ENCODE results near the gene WSB2.

The WSB2 gene

DNA sequence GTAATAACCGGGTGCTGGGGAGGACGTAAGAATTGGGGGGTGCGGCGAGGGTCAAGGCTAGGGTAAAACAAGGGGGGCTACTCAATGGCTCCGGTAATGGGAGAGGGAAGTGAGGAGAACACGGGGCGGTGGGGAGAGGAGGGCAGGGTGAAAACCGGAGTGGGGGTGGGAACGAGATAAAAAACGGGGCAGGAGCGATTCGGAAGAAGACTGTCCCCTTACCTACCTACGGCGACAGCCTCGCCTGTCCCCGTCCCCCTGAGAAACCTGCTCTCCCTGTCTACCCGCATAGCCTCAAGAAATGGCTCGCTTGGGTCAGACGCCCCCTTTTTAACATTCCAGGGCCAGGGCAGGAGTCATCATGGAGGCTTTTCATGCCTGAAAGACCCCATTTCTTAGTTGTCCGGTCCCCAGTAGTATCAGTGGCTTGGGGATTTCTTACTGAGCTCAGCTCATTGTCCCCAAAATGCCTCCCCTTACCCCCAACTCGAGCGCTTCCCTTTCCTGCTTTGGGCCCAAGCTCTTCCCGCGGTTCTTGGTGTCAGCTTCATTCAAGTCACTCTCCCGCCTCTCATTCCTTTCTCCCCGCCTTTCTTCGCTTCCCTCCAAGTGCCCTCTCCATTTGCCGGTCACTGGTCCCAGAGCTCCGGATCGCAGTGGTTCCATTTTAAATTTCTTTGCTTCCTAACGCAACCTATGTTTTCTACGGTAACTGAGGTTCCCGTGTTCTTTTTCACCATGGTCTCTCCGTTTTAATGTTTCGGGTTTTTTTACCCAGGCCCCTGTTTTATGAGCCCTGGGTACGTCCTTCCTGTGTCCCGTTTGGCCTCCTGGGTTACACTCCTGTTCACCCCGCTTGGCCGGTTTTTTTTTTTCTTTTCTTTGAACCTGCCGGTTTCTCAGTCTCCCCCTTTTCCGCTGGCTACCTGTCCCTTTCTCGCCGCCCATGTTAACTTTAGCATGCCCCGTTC lies 1.2 kb upstream of the WSB2 start:
- DNase-seq, result peak; percentile 86

DNA sequence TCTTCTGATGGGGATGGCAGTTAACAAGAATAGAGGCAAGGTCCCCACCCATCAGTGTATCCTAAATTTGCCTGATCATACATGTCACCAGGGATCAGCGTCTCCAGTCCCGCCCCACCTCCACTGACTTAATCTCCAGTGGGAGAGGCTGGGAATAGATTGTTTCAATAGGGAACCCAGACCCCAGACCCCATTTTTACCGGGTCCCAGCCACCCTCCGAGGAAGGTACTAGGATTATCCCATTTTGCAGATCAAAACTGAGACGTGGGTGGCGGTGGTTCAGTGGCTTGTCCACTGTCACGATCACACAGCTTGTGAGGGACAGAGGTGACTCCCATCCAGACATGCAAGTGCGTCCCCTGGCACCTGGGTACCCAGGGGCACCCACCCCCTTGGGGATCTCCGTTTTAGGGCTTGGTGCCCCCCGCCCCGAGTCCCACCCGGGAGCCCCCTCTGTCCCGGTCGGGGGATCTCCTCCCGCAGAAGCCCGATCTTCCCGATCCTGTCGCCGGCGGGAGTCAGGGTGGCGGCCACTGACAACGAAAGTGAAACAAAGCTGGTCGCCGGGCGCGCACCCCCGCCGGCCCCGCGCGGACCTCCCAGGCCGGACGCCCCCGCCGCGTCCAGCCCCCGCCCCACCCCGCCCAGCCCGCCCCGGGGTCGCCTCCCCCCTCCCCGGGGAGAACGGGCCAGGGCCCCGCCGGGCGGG lies 523 bp downstream of the WSB2 start:
- DNase-seq, result peak; percentile 66

DNA sequence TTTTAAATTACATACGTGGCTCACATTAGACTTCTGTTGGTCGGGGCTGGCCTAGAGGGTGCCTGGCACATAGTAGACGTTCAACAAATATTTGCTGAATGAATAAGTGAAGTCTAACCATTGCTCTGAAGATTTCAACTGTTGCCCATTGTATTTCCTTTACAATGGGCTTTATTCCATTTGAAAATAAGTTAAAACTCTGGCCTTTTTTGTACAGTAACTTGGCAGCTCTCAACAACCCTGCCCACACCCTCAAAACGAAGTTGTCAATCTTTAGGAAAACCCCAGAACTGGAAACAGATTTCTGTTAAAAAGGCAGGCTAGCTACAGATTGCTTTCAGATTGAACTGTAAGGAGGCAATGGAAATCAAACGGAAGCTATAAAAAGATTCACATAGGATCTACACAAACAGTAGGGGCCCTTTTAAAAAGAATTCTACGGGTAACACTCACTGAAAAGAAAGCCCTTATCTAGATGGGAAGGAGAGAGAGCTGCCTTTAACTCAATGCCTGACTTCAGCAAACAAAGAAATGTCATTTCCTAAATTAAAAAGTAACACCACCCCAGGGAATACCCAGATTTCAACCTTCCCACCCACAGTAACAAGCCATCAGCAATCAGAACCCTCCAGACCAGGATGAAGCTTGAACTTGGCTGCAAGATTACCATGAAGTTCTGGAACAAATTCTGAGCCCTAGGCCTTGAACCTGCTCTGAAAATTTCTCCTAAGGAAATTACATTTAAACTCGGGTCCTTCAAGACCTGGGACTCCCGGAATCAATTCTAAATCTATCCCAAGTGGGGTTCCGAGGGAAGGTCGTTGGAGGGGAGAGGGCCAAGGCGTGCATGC lies 1.4 kb downstream of the WSB2 start:
- no peak for DNase-seq

DNA sequence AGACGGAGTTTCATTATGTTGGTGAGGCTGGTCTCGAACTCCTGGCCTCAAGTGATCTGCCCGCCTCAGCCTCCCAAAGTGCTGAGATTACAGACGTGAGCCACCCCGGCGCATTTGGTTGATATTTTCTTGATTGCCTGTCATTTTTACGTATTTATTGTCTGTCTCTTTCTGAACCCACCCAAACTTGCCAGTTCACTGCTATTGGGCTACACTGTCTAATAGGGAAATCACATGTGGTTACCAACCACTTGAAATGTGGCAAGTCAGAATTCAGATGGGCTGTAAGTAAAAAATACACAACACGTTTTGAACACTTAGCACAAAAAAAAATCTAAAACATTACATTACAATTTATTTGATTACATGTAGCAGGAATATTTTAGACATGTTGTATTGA lies 2.1 kb downstream of the WSB2 start:
- DNase-seq, result no peak

DNA sequence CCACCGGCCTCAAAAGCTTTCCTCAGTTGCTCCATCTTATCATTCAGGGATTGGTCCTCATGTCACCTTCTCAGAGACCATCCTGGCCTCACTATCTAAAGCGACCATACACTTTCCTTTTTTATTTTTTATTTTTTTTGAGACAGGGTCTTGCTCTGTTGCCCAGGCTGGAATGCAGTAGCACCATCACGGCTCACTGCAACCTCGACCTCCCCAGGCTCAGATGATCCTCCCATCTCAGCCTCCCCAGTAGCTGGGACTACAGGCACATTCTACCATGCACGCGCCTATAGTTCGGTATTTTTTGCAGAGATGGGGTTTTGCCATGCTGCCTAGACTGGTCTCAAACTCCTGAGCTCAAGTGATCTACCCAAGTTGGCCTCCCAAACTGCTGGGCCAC lies 2.8 kb downstream of the WSB2 start:
- no peak for DNase-seq

DNA sequence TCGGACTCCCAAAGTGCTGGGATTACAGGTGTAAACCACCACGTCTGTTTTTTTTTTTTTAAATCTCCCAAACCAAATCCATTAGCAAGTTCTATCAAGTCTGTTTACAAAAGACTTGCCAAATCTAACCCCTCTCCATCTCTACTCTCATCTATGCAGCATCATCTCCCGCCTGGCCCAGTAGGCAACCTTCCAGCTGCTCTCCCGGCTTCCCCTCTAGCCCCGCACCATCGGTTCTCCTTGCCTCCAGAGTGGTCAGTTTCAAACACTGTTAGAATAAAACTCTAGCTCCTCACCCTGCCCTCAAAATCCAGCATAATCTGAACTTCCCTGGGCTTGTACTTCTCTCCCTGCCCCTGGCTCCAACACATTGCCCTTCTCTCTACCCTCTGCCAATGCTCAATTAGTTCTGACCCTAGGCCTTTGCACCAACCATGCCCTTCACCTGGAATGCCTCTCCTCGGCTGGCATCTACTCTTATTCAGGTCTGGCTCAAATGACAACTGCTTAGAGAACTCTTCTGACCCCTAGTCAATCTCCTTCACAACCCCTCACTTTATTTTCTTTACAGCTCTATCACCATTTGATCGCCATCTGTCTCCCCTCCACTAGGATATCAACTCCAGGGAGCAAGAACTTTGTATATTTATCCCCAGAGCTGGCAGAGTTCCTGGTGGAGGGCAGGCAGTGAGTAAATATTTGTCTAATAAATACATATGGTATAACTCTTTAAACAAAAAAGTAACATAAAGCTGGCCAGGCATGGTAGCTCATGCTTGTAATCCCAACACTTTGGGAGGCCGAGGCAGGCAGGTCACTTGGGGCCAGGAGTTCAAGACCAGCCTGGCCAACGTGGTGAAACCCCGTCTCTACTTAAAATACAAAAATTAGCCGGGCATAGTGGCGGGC lies 4.9 kb downstream of the WSB2 start:
- DNase-seq, result no peak

DNA sequence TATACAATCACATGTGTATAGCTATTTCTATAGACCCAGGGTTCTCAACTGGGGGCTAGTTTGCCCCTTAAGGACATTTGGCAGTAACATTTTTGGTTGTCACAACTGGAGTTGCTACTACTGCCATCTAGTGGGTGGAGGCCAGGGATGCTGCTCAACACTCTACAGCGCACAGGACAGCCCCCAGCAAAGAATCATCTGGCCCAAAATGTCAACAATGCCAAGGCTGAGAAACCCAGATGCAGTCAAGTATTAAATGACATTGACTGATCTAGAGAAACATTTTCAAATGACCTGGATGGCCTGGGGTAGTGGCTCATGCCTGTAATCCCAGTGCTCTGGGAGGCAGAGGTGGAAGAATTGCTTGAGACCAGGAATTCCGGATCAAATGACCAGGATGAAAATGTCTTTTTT lies 5.8 kb downstream of the WSB2 start:
- peak; percentile 77 for DNase-seq

DNA sequence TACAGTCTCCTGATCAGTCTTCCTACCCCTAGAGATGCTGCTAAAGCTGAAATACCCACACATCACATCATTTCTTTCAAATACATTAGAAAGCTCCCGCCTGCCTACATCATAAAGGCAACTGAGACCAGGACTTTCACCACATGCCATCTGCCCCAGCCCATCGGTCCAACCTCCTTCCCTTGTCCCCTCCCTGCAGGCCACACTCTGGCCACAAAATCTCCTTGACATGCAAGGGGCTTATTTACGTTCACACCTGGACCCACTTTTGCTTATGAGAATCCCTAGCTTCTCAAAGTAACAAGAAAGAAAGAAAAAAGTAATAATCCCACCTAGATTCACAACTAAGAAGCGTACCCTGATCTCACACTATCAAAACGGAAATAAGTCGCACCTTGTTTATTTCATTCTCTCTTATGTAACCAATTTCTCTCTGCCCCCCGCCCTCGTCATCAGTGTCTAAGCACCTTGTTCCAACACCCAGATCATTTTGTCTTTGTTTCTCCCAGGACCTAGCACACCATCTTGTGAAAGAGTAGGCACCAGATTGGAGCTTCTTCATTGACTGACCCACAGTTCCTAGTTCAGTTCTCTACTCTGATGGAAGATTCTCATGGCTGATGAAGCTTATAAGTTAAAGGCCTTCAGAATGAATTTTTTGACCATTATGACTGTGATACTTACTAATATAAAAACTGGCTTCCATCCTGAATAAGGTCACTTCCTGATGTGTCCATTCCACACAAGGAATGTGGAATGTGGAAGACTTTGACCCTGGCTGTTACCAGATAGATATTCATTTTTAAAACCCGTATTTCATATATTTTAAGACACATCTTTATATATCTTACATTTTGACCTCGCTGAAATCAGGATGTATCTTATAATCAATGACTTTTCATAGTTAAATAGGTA lies 7.7 kb downstream of the WSB2 start:
- no peak for DNase-seq

DNA sequence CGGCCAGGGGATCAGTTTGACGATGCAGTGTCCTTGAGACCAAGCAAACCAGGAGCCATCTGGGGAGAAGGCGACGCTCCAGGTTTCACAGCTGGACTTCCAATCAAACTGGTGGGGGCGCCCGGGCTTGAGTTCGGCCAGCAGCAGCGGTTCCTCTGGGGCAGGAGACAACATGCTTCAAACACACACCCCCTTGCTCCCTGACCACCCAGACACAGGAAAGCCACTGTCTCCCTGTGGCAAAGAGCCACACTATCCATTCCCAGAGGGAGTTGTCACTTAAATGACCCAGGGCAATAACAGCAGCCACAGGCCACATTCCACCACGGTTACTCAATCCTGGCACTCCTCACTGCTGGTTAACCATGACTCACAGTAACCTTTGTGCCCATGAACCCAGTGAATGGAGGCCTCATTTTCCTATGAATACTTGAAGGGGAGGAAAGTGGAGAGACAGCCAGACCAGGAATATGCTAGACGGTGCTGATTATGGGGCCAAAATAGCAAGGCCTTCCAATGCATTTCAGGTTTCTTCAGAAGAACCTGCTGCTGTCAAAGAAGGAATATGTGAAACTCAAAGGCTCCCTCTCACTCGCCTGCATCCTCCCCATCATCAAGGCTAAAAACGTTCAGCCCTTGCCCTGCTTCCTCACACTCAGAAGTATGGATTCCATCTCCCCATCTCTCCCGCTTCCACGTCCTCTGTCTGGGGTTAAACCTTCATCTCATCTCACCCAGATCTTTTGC lies 8.5 kb downstream of the WSB2 start:
- peak; percentile 19 for DNase-seq

DNA sequence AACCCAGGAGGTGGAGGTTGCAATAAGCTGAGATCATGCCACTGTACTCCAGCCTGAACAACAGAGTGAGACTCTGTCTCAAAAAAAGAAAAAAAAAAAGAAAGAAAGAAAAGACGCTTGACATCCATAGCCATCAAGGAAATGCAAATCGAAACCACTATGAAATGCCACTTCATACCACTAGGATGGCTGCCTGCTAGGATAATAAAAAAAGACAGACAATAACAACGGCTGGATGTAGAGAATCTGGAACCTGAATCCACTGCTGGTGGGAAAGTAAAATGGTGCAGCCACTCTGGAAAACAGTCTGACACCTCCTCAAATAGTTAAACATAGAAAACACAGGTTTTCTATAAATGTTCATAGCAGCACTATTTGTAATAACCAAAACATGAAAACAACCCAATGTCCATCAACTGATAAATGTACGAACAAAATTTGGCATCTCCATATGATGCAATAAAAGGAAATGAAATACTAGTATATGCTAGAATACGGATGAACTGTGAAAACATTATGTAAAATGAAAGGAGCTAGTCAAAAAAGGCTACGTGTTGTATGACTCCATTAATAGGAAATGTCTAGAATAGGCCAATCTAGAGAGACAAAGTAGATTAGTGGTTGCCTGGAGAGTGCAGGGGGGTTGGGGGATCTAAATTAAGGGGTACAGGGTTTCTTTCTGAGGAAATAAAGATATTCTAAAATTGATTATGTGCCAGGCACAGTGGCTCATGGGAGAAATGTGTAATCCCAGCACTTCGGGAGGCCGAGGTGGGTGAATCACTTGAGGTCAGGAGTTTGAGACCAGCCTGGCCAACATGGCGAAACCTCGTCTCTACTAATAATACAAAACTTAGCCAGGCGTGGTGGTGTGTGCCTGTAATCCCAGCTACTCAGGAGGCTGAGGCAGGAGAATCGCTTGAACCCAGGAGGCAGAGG lies 9.7 kb downstream of the WSB2 start:
- no peak for DNase-seq

DNA sequence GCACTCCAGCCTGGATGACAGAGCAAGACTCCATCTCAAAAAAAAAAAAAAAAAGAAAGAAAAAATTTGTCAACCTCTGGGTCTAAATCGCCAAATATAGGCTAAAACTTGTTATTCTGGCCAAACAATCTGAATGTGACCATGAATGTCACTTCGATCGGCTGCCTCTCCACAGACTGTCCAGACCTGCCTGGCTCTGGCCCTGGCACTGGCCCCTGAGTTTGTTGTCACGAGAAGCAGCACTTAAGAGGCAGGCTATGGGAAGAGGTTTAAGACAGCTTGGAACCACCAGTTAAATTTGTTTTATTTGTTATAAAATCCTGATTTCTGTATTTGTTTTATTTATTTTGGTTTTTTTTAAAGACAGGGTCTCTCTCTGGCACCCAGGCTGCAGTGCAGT lies 14.5 kb downstream of the WSB2 start:
- DNase-seq, result no peak

DNA sequence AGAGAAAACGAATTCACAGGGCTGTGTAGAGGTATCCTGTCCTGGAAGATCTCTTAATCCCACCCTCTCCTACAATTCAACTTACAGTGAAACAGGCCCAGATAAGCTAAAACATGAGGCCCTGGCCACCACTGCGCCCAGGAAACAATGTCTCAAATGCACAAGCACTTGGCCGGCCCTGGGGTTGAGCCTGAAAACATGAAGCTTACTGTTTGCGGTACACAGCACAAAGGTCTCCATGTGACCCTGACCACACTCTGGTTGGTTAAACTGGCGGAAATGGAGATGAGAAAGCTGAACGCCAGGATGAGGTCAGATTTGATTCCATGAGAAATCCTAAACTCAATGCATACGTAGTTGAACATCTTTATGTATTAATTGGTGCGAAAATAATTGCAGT lies 16.4 kb downstream of the WSB2 start:
- no peak for DNase-seq

DNA sequence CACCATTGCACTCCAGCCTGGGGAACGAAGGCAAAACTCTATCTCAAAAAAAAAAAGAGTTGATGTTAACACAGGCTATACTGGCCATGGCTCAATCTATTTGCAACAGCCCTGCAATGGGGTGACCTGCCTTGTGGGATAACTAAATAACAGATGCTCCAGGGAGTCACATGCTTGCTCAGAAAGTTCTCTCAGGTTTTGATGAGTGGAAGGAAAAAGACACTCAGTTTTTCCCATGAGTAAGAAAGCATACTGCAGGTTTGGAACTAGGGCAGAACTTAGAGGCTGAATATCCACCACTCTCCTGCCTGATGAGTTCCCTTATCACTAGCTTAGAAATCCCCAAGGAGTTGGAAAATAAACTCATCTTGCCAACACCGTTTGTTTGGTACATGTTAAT lies 16.9 kb downstream of the WSB2 start:
- no peak for DNase-seq

DNA sequence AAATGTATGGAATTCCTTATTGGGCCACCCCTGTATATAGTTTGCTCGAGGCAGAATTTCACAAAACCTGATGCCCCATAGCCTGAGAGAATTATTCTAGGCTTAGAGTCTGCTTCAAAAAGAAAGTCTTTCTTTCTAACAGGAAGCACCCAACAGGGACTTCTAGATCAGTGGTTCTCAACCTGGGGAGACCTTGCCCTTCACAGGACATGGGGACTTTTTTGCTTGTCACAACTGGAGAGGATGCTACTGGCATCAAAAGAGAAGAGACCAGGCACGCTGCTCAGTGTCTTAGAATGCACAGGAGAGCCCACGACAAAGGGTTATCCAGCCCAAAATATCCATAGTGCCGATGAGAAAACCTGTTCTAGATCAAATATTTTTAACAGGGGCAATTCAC lies 18.9 kb downstream of the WSB2 start:
- DNase-seq, result no peak

DNA sequence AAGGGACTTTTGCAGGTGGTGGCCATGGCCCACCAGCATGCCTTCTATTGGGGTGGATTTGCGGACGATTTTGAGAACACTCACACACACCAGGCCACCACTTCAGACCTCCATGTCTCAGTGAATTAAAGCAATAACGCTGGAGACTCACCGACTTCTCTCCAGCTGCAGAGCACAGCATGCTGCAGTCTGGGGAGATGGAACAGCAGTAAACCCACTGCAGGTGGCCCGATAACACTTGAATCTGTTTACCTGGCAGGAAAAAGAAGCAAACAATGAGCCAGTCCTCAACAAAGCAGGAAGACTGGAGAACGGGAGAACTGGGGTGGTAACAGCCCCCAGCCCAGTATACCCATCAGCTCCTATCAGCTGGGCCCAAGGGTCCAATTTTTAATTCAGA lies 22.8 kb downstream of the WSB2 start:
- DNase-seq, result no peak

DNA sequence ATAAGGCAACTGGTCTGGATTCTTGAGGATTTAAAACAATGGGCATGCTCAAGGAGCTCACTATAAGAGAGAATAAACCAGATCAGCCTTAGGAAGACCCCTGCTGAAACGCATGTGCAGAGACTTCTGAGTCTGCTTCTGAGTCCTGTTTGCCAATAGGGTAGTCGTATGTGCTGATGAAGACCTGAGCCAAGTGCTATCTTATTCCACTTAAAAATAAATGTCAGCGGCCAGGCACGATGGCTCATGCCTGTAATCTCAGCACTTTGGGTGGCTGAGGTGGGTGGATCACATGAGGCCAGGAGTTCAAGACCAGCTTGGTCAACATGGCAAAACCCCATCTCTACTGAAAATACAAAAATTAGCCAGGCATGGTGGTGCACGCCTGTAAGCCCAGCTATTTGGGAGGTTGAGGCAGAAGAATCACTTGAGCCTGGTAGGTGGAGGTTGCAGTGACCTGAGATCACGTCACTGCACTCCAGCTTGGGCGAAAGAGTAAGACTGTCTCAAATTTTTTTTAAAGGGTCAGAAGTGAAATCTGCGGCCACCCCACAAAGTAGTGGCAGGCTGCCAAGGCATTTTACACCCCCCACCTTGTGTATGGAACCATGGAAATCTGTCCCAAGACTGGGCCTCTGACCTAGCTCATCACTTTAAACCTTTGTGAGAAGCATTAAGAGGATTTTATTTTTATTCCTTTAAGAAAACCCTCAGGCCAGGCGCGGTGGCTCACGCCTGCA lies 24.1 kb downstream of the WSB2 start:
- DNase-seq, result no peak

DNA sequence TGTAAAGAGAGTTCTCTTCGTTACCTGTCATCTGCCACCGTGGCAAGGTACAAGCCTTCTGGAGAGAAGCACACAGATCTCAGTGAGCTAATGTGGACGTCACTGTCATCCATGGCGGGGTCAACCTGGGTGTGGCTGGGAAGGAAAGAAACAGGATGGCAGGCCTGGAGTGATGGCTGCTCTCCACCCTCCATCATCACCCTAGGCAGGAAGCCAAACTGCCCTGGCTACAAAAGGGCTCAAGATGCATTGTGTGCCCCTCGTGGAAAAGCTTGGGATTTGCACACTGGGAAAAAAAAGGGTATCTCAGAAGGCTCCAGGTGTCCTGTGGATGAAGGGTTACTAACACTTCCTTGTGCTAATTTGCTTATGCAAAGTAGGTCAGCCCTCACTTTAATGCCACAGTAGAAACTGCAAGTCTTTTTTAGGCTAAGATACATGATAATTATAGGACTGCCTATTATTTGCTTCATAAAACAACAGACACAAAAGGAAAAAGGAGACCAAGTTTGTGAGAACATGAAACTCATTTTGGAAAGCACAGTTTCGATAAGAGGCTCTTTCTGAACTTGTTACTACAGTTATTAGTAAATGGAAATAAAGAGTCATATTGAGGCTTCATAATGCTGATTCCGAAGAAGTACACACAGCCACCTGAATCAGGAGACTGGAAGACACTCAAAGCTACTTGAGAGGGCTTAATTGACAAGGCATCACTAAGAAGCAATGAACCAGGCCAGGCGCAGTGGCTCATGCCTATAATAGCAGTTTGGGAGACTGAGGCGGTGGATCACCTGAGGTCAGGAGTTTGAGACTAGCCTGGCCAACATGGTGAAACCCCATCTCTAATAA lies 25.6 kb downstream of the WSB2 start:
- DNase-seq, result peak; percentile 30
